GM21515 (cell line): ENCODE data around the gene KCNK1.

Experiments used
- ATAC-seq: cut with Tn5 transposase; IDR thresholded peaks from one replicate; pipeline ENCODE4 v1.9.1; 2021; ENCODE audit not compliant: unreplicated experiment

KCNK1 gene

GRCh38 chr1:233635765-233636502 is 22.0 kb downstream of the KCNK1 start:
- no peak for ATAC-seq

- ATAC-seq, result no peak
These were observed 22.6 kb downstream of the KCNK1 start for GRCh38 chr1:233636503-233636877.

GRCh38 chr1:233638513-233638912 is 24.6 kb downstream of the KCNK1 start:
- no peak for ATAC-seq

GRCh38 chr1:233639611-233640010 is 25.7 kb downstream of the KCNK1 start:
- ATAC-seq, result no peak

GRCh38 chr1:233640179-233640578 is 26.3 kb downstream of the KCNK1 start:
- ATAC-seq, result no peak

GRCh38 chr1:233641029-233641428 is 27.1 kb downstream of the KCNK1 start:
- ATAC-seq, result no peak

GRCh38 chr1:233647073-233647472 is 33.2 kb downstream of the KCNK1 start:
- ATAC-seq, result no peak

GRCh38 chr1:233647636-233648035 is 33.7 kb downstream of the KCNK1 start:
- ATAC-seq, result no peak

GRCh38 chr1:233651061-233651460 is 37.2 kb downstream of the KCNK1 start:
- no peak for ATAC-seq

- no peak for ATAC-seq
These were observed 37.8 kb downstream of the KCNK1 start for GRCh38 chr1:233651563-233652233.

- ATAC-seq, result no peak
These were observed 38.6 kb downstream of the KCNK1 start for GRCh38 chr1:233652526-233652925.

GRCh38 chr1:233654658-233655280 is 40.9 kb downstream of the KCNK1 start:
- no peak for ATAC-seq

GRCh38 chr1:233655301-233655740 is 41.4 kb downstream of the KCNK1 start:
- no peak for ATAC-seq

GRCh38 chr1:233656032-233656635 is 42.2 kb downstream of the KCNK1 start:
- ATAC-seq, result no peak

GRCh38 chr1:233656687-233657086 is 42.8 kb downstream of the KCNK1 start:
- ATAC-seq, result no peak

GRCh38 chr1:233657466-233657865 is 43.6 kb downstream of the KCNK1 start:
- ATAC-seq, result no peak

- ATAC-seq, result no peak
These were observed 45.6 kb downstream of the KCNK1 start for GRCh38 chr1:233659495-233659894.

- no peak for ATAC-seq
These were observed 47.7 kb downstream of the KCNK1 start for GRCh38 chr1:233661376-233662159.

GRCh38 chr1:233662575-233663304 is 48.8 kb downstream of the KCNK1 start:
- ATAC-seq, result no peak

- ATAC-seq, result no peak
These were observed 50.3 kb downstream of the KCNK1 start for GRCh38 chr1:233664253-233664652.
